HUES64 (cell line): ENCODE data around the gene PSD4.

Source experiments
- H3K27ac ChIP-seq: 2 replicates; pipeline ENCODE4 v1.7.0; 2013; ENCODE audit warnings: low read depth, low read length, inconsistent platforms
- H3K27me3 ChIP-seq: 2 replicates; pipeline ENCODE4 v1.6.1; 2013; ENCODE audit warnings: mild to moderate bottlenecking, low read length; ENCODE audit not compliant: insufficient read depth
- H3K36me3 ChIP-seq: 2 replicates; pipeline ENCODE4 v1.6.1; 2013; ENCODE audit warnings: mild to moderate bottlenecking, low read length; ENCODE audit not compliant: insufficient read depth
- H3K4me1 ChIP-seq: 2 replicates; pipeline ENCODE4 v1.6.1; 2013; ENCODE audit warnings: mild to moderate bottlenecking, low read length, moderate library complexity; ENCODE audit not compliant: insufficient read depth
- H3K4me3 ChIP-seq: 2 replicates; pipeline ENCODE4 v1.5.1; 2013; ENCODE audit warnings: mild to moderate bottlenecking, low read length, moderate library complexity
- H3K9ac ChIP-seq: 2 replicates; pipeline ENCODE4 v1.6.1; 2013; ENCODE audit warnings: mild to moderate bottlenecking, low read depth, low read length
- H3K9me3 ChIP-seq: 2 replicates; pipeline ENCODE4 v1.6.1; 2013; ENCODE audit warnings: low read depth, low read length; ENCODE audit not compliant: insufficient read depth
- WGBS: fragments of 150-250, 120-280 bp; methylation state at CpG from one replicate; pipeline ENCODE4 v1.1.7; 2013; ENCODE audit warnings: missing lambda C conversion rate; 5-methylcytosine and 5-hydroxymethylcytosine counted together

PSD4 gene

DNA sequence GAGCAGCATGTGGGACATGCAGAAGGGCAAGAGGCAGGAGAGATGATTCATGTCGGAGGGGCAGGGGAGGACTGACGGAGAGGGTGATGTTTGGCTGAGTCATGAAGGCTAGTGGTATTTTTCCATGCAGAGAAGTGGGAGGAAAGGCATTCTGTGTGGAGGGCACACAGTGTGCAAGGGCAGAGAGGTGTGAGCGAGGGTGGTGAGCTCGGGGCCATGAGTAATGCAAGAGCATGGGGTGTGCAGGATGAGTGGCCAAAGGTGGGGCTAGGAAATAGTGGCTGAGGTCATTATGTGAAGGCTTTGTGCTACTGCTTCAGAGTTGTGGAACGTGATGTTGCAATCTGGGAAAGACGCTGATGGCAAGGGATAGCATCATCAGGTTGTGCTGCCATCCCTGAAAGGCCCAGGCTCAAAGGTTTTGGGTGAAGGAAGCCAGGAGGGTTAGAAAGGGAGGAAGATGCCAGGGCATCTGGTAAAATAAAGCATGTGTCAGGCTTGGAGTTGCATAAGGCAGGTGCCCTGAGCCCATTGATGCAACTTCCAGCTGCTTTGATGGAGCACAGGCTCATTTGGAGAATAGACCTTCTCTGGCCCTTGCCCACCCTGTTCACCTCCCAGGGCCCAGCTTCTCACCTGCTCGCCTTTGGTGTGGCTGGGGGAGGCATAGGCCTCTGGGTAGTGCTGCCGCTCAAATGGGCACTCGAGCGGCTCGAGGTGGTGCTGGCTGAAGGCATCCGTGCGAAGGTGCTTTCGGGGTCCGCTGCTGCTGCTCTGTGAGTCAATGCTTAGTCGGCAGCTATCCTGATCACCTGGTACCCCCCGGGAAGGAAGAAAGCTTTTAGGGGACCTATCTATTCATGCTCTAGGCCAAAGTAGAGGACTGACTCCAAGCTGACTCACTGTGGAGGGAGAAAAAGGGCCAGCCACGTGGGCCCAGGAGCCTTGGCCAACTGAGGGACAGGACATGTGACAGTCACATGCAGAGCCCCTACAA is 67.4 kb downstream of the PSD4 start:
- peaks cover 8% of the 10 kb centered on the region; the same call in 1 of the 2 replicates for H3K4me1 ChIP-seq
- H3K27ac ChIP-seq: no peak overlapping the region
- H3K36me3 ChIP-seq: peaks cover 5% of the 10 kb centered on the region; the same call in 1 of the 2 replicates
- no peaks in the 10 kb centered on the region for H3K9me3 ChIP-seq
- H3K27me3 ChIP-seq: no peaks in the 10 kb centered on the region
- 88% methylated on average over 18 of the region's 18 CpGs for WGBS
- H3K4me3 ChIP-seq: no peak overlapping the region
- no peak overlapping the region for H3K9ac ChIP-seq

DNA sequence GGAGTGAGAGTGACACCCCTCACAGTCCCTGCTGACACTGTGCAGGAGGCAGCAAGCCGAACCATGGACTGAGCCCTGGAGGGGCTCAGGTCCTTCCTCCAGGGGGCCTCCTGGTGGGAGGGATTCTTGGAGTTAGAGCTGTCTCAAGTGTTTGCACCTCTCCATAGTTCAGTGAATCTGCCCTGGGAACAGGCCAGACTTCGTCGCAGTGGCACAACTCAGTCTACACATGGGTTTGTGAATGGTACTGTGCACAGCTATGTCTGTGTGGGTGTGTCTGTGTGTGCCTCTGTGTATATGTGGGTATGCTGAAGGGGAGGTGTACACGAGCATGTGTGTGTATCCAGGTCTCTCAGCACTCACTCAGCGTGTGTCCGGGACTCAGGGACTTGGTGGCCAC is 68.6 kb downstream of the PSD4 start:
- 95% methylated on average over 6 of the region's 6 CpGs for WGBS
- H3K36me3 ChIP-seq: peaks cover 4% of the 10 kb centered on the region; the same call in 1 of the 2 replicates
- no peaks in the 10 kb centered on the region for H3K9me3 ChIP-seq
- peaks cover 8% of the 10 kb centered on the region; the same call in 1 of the 2 replicates for H3K4me1 ChIP-seq
- H3K4me3 ChIP-seq: no peak overlapping the region
- H3K9ac ChIP-seq: no peak overlapping the region
- no peaks in the 10 kb centered on the region for H3K27me3 ChIP-seq
- no peak overlapping the region for H3K27ac ChIP-seq

DNA sequence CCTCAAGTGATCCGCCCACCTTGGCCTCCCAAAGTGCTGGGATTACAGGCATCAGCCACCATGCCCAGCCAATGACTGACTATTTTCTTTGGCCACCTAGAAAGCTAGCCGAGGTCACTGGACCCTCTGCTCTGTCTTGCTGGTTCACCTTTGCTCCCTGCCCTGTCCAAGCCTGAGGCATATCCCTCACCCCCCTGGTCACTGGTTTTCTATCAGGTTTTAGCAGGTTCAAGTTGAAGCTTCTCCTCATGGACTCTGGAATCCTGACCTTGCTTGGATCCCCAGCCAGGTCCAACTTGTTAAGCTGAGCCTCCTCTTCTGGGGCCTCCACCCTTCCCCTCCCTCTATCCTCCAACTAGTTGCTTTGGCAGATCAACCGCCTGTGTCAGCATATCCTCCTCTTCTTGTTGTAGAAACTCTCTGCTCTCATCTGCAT is 71.5 kb downstream of the PSD4 start:
- Histone ChIP-seq H3K4me3 (no peak overlapping the region), H3K36me3 (no peaks in the 10 kb centered on the region), H3K4me1 (peaks cover 4% of the 10 kb centered on the region; the same call in 1 of the 2 replicates), H3K27me3 (no peaks in the 10 kb centered on the region), H3K9ac (no peak overlapping the region), H3K9me3 (no peaks in the 10 kb centered on the region), H3K27ac (no peak overlapping the region)
- WGBS: 81% methylated on average over 3 of the region's 3 CpGs

DNA sequence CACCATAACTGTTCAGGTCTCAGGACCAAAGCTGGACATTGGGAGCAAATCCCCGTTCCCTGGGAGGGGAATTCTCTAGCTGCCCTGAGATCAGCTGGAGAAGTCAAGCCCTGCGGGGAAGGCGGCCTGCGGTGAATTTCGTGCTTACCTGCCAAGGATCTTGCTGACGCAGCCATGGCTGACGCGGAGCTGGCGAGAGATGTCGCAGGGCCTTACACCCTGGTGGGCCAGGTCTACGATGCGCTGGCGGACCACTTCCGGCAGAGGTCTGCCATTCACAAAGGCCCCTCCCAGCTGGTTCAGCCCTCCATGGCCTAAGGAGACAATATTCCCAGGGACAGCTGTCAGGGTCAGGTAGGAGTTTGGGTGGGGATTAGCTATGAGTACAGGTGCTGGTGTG is 72.8 kb downstream of the PSD4 start:
- Histone ChIP-seq H3K9me3 (no peaks in the 10 kb centered on the region), H3K4me1 (no peaks in the 10 kb centered on the region), H3K27ac (no peak overlapping the region), H3K36me3 (no peaks in the 10 kb centered on the region), H3K9ac (no peak overlapping the region), H3K4me3 (no peak overlapping the region), H3K27me3 (no peaks in the 10 kb centered on the region)
- 87% methylated on average over 14 of the region's 14 CpGs for WGBS

DNA sequence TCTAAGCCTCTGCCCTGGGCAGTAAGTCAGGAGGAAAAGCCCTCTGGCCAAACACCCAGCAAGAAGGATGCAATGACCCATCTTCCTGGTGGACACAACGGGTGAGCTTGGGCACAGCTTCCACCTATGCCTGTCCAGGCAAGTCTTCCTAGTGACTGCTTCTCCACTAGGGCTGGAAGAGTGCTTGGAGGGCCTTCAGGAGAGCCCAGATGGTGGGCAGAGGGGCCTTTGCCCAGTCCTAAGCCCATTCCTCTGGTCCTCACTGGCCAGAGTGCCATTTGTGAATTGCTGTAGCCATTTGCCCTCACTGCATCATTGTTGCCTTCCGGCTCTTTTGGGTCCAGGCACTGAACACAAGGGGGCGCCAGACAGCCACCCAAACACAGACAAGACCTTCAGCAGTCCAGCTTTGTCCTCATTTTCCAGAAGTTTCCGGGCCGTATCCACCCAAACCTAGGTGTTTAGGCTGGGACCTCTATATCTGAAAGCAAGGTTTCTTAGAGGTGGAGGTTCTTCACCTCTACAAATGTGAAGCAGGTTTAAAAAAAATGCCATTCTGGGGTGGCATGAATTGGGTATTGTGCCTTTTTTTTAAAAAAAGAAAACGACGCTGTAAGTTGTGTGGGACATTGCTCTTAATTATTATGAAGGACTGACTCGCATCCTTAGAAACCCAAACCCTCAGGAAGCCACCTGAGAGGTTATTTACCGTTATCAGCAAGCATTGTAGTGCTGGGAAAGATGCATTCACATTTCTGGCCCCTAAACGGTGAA is 75.4 kb downstream of the PSD4 start:
- Histone ChIP-seq H3K4me1 (no peaks in the 10 kb centered on the region), H3K9me3 (no peaks in the 10 kb centered on the region), H3K27ac (no peak overlapping the region), H3K9ac (no peak overlapping the region), H3K27me3 (no peaks in the 10 kb centered on the region; the same call in 1 of the 2 replicates), H3K4me3 (no peak overlapping the region), H3K36me3 (no peaks in the 10 kb centered on the region)
- 73% methylated on average over 10 of the region's 10 CpGs for WGBS

DNA sequence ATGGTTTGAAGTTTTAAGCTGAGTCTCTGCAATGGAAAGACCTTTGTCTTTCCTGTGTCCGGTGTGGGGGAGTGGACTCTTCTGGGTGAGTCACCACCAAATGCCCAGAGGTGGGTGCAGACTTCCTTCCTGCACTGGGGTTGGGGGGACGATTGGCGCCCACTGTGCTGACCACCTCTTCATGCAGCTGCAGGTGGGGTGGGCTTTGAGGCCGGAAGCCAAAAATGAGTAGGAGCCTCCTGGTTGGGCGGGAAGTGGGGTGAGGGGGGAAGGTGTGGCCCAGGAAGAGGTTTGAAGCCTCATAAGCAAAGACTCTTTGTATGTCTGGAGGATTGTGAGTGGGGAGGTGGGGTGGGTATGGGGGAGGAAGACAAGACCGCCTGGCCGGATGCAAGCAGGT is 77.3 kb downstream of the PSD4 start:
- Histone ChIP-seq H3K4me1 (no peaks in the 10 kb centered on the region), H3K4me3 (no peak overlapping the region), H3K9me3 (no peaks in the 10 kb centered on the region), H3K27me3 (no peaks in the 10 kb centered on the region; the same call in 1 of the 2 replicates), H3K9ac (no peak overlapping the region), H3K36me3 (no peaks in the 10 kb centered on the region), H3K27ac (no peak overlapping the region)
- 89% methylated on average over 7 of the region's 7 CpGs for WGBS

DNA sequence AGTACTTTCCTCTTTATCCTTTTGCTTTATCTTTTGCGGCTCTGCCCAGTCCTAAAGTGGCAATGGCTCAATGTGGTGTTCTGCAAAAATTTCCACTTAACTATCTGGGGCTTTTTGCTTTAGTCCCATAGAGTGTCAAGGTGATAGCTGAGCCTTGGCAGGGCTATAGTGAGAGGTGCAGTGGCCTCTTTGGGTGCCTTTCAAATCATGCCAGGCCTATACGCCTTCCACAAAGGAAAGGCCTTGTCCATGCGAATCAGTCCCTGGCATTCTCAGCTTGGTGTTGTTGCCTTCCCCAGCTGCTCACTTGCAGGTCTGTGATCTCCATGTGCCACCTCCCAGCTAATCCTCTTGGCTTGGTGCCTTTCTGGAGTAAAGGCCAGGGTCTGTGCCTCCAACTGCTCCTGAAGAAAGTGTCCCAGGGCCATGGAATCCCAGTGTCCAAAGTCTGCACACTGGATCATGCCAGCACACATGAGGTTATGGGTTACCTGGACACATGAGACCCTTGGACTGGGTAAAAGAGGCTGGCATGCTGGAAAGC is 78.3 kb downstream of the PSD4 start:
- Histone ChIP-seq H3K36me3 (no peaks in the 10 kb centered on the region), H3K9me3 (no peaks in the 10 kb centered on the region), H3K4me1 (no peaks in the 10 kb centered on the region), H3K4me3 (no peak overlapping the region), H3K9ac (no peak overlapping the region), H3K27me3 (no peaks in the 10 kb centered on the region; the same call in 1 of the 2 replicates), H3K27ac (no peak overlapping the region)
- WGBS: 90% methylated on average over 3 of the region's 3 CpGs

DNA sequence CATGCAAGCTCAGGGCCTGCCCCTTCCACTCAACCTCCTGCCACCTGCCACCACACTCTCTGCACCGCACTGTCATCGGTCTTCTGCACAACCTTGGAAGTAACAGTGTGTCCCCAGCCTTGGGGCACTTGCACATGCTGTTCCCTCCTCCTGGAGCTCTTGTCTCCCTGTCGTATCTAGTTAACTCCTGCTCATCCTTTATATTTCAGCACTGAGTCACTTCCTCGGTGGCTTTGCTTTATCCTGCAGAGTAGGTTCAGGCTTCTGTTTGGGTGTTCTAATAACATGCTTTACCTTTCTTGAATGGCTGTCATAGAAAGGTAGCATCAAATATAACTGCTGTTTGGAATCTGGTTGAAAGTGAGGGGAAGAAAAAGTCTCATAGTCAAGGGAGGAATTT is 79.7 kb downstream of the PSD4 start:
- Histone ChIP-seq H3K27me3 (no peaks in the 10 kb centered on the region; the same call in 1 of the 2 replicates), H3K4me3 (no peak overlapping the region), H3K9ac (no peak overlapping the region), H3K36me3 (no peaks in the 10 kb centered on the region), H3K4me1 (0 out of 2 replicates have a peak, but pooled peaks cover 7% of the 10 kb centered on the region), H3K27ac (no peak overlapping the region), H3K9me3 (no peaks in the 10 kb centered on the region)
- WGBS: 92% methylated on average over 4 of the region's 4 CpGs

DNA sequence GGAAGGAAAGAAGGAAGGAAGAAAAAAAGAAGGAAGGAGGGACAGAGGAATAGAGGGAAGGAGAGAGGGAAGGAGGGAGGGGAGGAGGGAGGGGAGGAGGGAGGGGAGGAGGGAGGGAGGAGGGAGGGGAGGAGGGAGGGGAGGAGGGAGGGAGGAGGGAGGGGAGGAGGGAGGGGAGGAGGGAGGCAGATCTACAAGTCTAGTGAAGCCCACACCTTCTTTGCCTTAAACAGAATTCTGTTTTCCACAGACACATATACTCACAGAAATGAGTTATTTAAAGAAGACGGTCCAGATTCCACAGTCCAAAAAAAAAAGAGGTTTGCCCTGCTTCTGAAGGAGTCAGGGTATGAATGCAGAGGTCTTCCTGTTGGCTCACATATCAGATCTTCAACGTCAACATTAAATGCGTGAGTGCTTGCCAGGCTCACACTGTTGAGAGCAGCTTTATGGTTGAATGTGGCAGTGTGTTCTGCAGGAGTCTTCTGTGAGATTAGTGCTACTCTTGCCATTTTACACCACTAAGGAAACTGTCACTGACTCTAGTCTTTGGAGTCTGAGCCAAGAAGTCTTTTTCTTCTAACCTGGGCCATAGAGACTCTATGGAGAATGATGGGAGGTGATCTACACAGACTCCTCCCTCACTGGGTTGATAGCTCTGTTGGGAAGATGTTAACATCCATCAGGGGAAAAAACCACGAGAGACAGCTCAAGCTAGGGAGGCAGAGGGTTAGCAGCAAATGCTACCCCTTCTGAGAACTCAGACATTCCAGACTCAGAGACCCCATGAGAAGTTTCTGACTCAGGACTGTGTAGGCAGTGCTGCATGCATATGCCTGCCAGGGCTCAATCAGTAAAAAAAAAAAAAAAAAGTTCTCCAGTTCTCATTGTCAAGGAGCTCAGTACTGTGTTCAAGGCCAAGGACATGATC is 81.6 kb downstream of the PSD4 start:
- no peaks in the 10 kb centered on the region; the same call in 1 of the 2 replicates for H3K27me3 ChIP-seq
- H3K4me3 ChIP-seq: no peak overlapping the region
- no peak overlapping the region for H3K9ac ChIP-seq
- 0 out of 2 replicates have a peak, but pooled peaks cover 7% of the 10 kb centered on the region for H3K4me1 ChIP-seq
- H3K36me3 ChIP-seq: no peaks in the 10 kb centered on the region
- H3K27ac ChIP-seq: no peak overlapping the region
- no peaks in the 10 kb centered on the region for H3K9me3 ChIP-seq
- 88% methylated on average over 4 of the region's 4 CpGs for WGBS
